Astrocyte of the hippocampus (primary cell): Measurements from ENCODE around the gene SLC4A4.
A peak's percentile ranks its signal among the peaks of the same experiment; 100 is the strongest.

Experiments
- DNase-seq: peaks from one replicate; pipeline ENCODE4 v3.0.0; 2011; ENCODE audit warnings: low read depth, low spot score

The SLC4A4 gene

GRCh38 chr4:71356924-71357663, 18.3 kb downstream of the SLC4A4 start:
- no peak for DNase-seq

- DNase-seq, result no peak
Observed at GRCh38 chr4:71360844-71361243, 22.0 kb downstream of the SLC4A4 start.

GRCh38 chr4:71361476-71361875, 22.7 kb downstream of the SLC4A4 start:
- no peak for DNase-seq

- DNase-seq, result no peak
Observed at GRCh38 chr4:71366766-71367165, 27.9 kb downstream of the SLC4A4 start.

- DNase-seq, result no peak
Observed at GRCh38 chr4:71367546-71367945, 28.7 kb downstream of the SLC4A4 start.

- no peak for DNase-seq
Observed at GRCh38 chr4:71368906-71369305, 30.1 kb downstream of the SLC4A4 start.

- DNase-seq, result no peak
Observed at GRCh38 chr4:71369536-71369935, 30.7 kb downstream of the SLC4A4 start.

- no peak for DNase-seq
Observed at GRCh38 chr4:71375494-71375893, 36.7 kb downstream of the SLC4A4 start.

- DNase-seq, result peak; percentile 37
Observed at GRCh38 chr4:71377561-71377960, 38.7 kb downstream of the SLC4A4 start.

GRCh38 chr4:71379126-71379525, 40.3 kb downstream of the SLC4A4 start:
- no peak for DNase-seq

- no peak for DNase-seq
Observed at GRCh38 chr4:71380788-71381187, 42.0 kb downstream of the SLC4A4 start.

- no peak for DNase-seq
Observed at GRCh38 chr4:71382125-71382899, 43.5 kb downstream of the SLC4A4 start.

GRCh38 chr4:71382900-71383560, 44.2 kb downstream of the SLC4A4 start:
- DNase-seq, result no peak

GRCh38 chr4:71383984-71384383, 45.2 kb downstream of the SLC4A4 start:
- no peak for DNase-seq

- DNase-seq, result peak; percentile 46
Observed at GRCh38 chr4:71389149-71389827, 50.5 kb downstream of the SLC4A4 start.

- no peak for DNase-seq
Observed at GRCh38 chr4:71392109-71392508, 53.3 kb downstream of the SLC4A4 start.

- DNase-seq, result peak; percentile 15
Observed at GRCh38 chr4:71396382-71396781, 57.6 kb downstream of the SLC4A4 start.

GRCh38 chr4:71400810-71401209, 62.0 kb downstream of the SLC4A4 start:
- DNase-seq, result peak; percentile 21

GRCh38 chr4:71402616-71403015, 63.8 kb downstream of the SLC4A4 start:
- DNase-seq, result no peak

- no peak for DNase-seq
Observed at GRCh38 chr4:71404049-71404448, 65.2 kb downstream of the SLC4A4 start.

GRCh38 chr4:71405791-71406190, 67.0 kb downstream of the SLC4A4 start:
- no peak for DNase-seq

GRCh38 chr4:71406459-71406963, 67.7 kb downstream of the SLC4A4 start:
- peak; percentile 33 for DNase-seq
